Adrenal gland (tissue), 12 donors: Measurements from ENCODE around the gene LRRC75A. TPM values are rescaled to one million over a fixed set of nuclear protein-coding genes. Genes with fewer than 3 reads are reported as not detected.
"Not testable (repeated sequence)": the region's sequence is repeated elsewhere in the genome, so short reads cannot be mapped to it uniquely, and the experiment has no call there.

ENCODE experiments used
- DNase-seq, 7 donors: peaks; one replicate each; pipeline ENCODE4 v3.0.0-alpha.2; 2019 to 2020
- H3K27ac ChIP-seq, 5 donors: fragments of 200-600 bp; sonication (generic) in 4 of 5; 1 replicate in 3 of 5; 2 replicates in 2 of 5; pipeline versions ENCODE4 v1.5.1 to v1.8.0; 2016 to 2020; ENCODE audit warnings: mild to moderate bottlenecking in 1 of 5
- H3K27me3 ChIP-seq: fragments of 200-600 bp; 2 replicates; pipeline ENCODE4 v1.8.0; 2021
- H3K36me3 ChIP-seq, 2 donors: fragments of 200-600 bp; replicated peaks in 1 of 2; 1 replicate in 1 of 2; 2 replicates in 1 of 2; pipeline versions ENCODE4 v1.5.1 to v1.8.0; 2018 to 2022
- H3K4me1 ChIP-seq, 2 donors: fragments of 200-600 bp; replicated peaks in 1 of 2; 1 replicate in 1 of 2; 2 replicates in 1 of 2; pipeline versions ENCODE4 v1.5.1 to v1.8.0; 2018 to 2021
- H3K4me3 ChIP-seq, 4 donors: fragments of 200-600 bp; sonication (generic) in 3 of 4; one replicate each; pipeline ENCODE4 v1.5.1; 2016 to 2018
- H3K9me3 ChIP-seq, 3 donors: fragments of 200-600 bp; sonication (generic) in 1 of 3; replicated peaks in 1 of 3; 1 replicate in 2 of 3; 2 replicates in 1 of 3; pipeline versions ENCODE4 v1.5.1 to v1.8.0; 2016 to 2021
- CTCF ChIP-seq, 6 experiments: fragments of 450-650 bp in 4 of 6; fragments of 200-600 bp in 2 of 6; sonication (generic) in 1 of 6; IDR thresholded peaks; 1 replicate in 5 of 6; 2 replicates in 1 of 6; pipeline versions ENCODE4 v1.5.1 to v1.8.0; 2016 to 2021; ENCODE audit warnings: antibody characterized with exemption in 6 of 6, mild to moderate bottlenecking in 2 of 6, moderate library complexity in 1 of 6
- POLR2A ChIP-seq, 2 donors: fragments of 450-650 bp; IDR thresholded peaks; one replicate each; pipeline ENCODE4 v1.6.1; 2017; ENCODE audit warnings: antibody characterized with exemption in 2 of 2, mild to moderate bottlenecking in 2 of 2, moderate library complexity in 1 of 2
- WGBS, 4 donors: extraction: QIAGEN DNeasy Blood & Tissue Kit in 2 of 4; methylation state at CpG; one replicate each; pipeline versions ENCODE4 v1.1.5 to v1.1.7; 2013 to 2017; 5-methylcytosine and 5-hydroxymethylcytosine counted together
- intact Hi-C, 2 donors: fragments of 100-400 bp; cut with DNase I; formaldehyde crosslinking; loops; one replicate each; pipeline versions ENCODE4 v1.14.1 to v1.15.0; 2022 to 2023
- polyA plus RNA-seq, 3 donors: library from polyadenylated mRNA; stranded (reverse); fragments of 200-250 nt in 2 of 3; fragments of 350-450 nt in 1 of 3; fragmentation: Illumina TruSeq in 1 of 3; extraction: RNeasy Lipid Tissue Mini Kit (QIAGEN cat#74804) in 1 of 3; gene quantifications; one replicate each; pipeline ENCODE4 v1.2.3, GENCODE V29; 2013 to 2014
- total RNA-seq, 9 donors: library from RNA; depleted of rRNA in 4 of 9; stranded (reverse); fragments of >200 nt in 4 of 9; fragments of 120-200 nt in 1 of 9; fragmentation: NEBNext Ultra II Directional in 1 of 9; extraction: Animal tissue kit (Norgen Biotek cat#: 25700) in 1 of 9; gene quantifications; one replicate each; pipeline versions ENCODE4 v1.1.0 to v1.2.4, GENCODE V29; 2013 to 2023
- donor health status: healthy with polysubstance abuse.
- donor health status: Bipolar disorder and iron deficiency.
- donor health status: DM: yes; HTN: yes; CAD: no.
- donor health status: DM: no; HTN: no; CAD: no.
- donor health status: DM: no; HTN: no; CAD: no.
- donor health status: DM: yes; HTN: yes; CAD: no.

Gene LRRC75A
- total and polyA plus RNA-seq, 12 donors = 7.4 to 49.2 (median 25.5) TPM

DNA sequence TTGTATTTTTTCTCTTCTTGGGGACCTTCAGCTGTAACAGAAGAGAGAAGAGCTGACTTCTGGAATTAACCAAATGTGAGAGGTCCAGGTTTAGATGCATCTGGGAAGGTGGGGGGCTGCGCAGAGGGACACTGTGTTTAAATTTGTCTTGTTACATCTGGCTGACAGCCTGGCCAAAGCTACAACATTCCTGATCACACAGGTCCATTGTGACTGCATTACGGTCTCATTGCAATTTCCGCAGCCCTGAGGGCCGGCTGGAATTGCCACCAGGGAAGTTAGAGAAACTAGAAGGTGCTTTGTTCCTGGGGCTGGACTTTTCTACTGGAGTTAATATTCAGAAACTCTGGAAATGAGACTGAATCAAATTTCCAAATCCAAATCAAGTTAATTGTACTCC, 37.9 kb upstream of the LRRC75A start:
- Histone ChIP-seq H3K36me3 (no peaks in the 10 kb centered on the region), H3K27me3 (no peaks in the 10 kb centered on the region), H3K27ac (no peak overlapping the region), H3K4me1 (no peaks in the 10 kb centered on the region), H3K9me3 (no peaks in the 10 kb centered on the region), H3K4me3 (no peak overlapping the region)
- intact Hi-C loops = loop anchor here (10.0 kb wide), 2 partner anchors 55 to 165 kb away; no protein-coding TSS in a partner anchor
- DNase-seq = peak in 1 of 7 donors; percentile 20
- TF ChIP-seq POLR2A (IDR thresholded peaks at IDR 0.05) (no peak), CTCF (IDR thresholded peaks at IDR 0.05) (no peak)
- WGBS, 4 donors = 80 to 92% (median 89%) methylated on average over 3 to 4 of the region's 4 CpGs

DNA sequence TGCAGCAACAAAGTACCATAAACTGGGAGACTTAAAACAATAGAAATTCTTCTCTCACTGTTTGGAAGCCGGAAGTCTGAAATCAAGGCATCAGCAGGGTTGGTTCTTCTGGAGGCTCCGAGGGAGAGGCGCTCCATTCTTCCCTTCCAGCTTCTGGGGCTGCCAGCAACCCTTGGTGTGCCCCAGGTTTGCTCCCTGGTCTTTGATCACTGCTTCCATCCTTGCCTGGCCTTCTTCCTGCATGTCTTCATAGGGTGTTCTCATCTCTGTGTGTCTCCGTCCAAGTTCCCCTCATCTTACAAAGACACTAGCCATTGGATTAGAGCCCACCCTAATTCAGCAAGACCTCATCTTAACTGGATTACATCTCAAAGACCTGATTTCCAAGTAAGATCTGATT, 35.3 kb upstream of the LRRC75A start:
- H3K36me3 ChIP-seq = no peaks in the 10 kb centered on the region
- H3K9me3 ChIP-seq = no peaks in the 10 kb centered on the region
- H3K4me1 ChIP-seq = no peaks in the 10 kb centered on the region
- H3K4me3 ChIP-seq = no peak overlapping the region
- no peak overlapping the region for H3K27ac ChIP-seq
- 80 to 92% (median 83%) methylated on average over 4 of the region's 4 CpGs for WGBS, 4 donors
- no peaks in the 10 kb centered on the region for H3K27me3 ChIP-seq
- TF ChIP-seq POLR2A (IDR thresholded peaks at IDR 0.05) (no peak), CTCF (IDR thresholded peaks at IDR 0.05) (no peak)
- intact Hi-C loops = loop anchor here in 1 of 2 donors (10.0 kb wide), 1 partner anchor 162 kb away; no protein-coding TSS in a partner anchor
- no peak for DNase-seq

GRCh38 chr17:16525556-16525955, 33.6 kb upstream of the LRRC75A start:
- H3K4me3 ChIP-seq, H3K27me3 ChIP-seq, H3K36me3 ChIP-seq, H3K9me3 ChIP-seq, H3K27ac ChIP-seq, H3K4me1 ChIP-seq: not testable (repeated sequence)
- intact Hi-C loops = loop anchor here in 1 of 2 donors (10.0 kb wide), 1 partner anchor 161 kb away; no protein-coding TSS in a partner anchor
- WGBS, 4 donors = 82 to 96% (median 86%) methylated on average over 6 of the region's 6 CpGs
- DNase-seq = peak in 1 of 7 donors; percentile 43

DNA sequence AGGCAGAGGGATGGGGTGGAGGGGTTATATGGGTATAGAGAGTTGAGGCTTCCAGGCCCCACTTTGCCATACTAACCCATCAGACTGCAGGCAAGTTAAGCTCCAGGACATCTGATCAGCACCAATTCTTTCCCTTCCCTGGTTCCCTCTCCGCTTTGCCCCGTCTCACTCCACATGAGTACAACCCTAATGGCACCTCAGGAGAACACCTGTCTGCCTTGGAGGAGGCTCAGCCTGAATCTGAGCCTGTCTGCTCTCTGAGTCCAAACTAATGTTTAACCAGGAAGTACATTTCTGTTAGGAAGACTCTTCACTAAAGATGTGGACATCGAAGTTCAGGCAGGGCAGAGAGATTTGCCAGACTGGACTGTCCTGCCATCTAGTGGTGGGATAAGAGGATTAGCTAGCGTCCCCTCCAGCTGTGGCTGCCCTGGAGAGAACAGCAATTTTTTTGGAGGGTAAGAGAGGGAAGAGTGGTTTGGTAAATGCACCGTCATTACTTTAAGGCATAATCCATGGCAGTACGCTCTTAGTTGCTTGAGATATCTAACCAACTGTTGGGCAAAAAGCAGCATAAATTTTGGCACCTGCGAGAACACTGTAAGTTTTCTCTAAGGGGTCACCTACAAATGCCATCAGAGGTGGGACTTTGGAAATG, 29.2 kb upstream of the LRRC75A start:
- DNase-seq = peak; percentile 79 to 92 (median 85)
- H3K9me3 ChIP-seq = no peaks in the 10 kb centered on the region
- no peaks in the 10 kb centered on the region for H3K27me3 ChIP-seq
- H3K27ac ChIP-seq = peak overlapping the region in 1 of 5 donors; percentile 67
- TF ChIP-seq POLR2A (IDR thresholded peaks at IDR 0.05) (no peak), CTCF (IDR thresholded peaks at IDR 0.05) (peak; percentile 90 to 98 (median 96))
- H3K4me1 ChIP-seq = peaks cover 5 to 11% of the 10 kb centered on the region in 2 donors
- no peak overlapping the region for H3K4me3 ChIP-seq
- WGBS, 4 donors = 26 to 33% (median 32%) methylated on average over 7 of the region's 7 CpGs
- intact Hi-C loops = loop anchor here (2.0 to 10.0 kb wide), 4 partner anchors 60 to 156 kb away; no protein-coding TSS in a partner anchor
- no peaks in the 10 kb centered on the region for H3K36me3 ChIP-seq

DNA sequence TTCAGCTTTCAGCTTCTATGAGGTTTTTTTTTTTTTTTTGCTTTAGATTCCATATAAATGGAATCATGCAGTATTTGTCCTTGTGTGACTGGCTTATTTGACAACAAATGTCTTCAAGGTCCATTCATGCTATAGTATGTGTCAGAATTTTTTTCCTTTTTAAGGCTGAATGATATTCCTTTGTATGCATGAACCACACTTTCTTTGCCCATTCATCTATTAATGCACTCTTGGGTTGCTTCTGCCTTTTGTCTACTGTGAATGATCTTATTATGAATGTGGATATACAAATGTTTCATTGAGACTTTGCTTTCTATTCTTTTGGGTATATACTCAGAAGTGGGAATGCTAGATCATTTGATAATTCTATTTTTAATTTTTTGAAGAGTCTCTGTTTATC, 27.0 kb upstream of the LRRC75A start:
- Histone ChIP-seq H3K27ac (no peak overlapping the region), H3K36me3 (no peaks in the 10 kb centered on the region), H3K4me3 (no peak overlapping the region), H3K9me3 (no peaks in the 10 kb centered on the region), H3K27me3 (no peaks in the 10 kb centered on the region), H3K4me1 (peaks cover 5 to 11% of the 10 kb centered on the region in 2 donors)
- no peak for DNase-seq
- TF ChIP-seq POLR2A (IDR thresholded peaks at IDR 0.05) (no peak), CTCF (IDR thresholded peaks at IDR 0.05) (no peak)
- intact Hi-C loops = loop anchor here in 1 of 2 donors (10.0 kb wide), 1 partner anchor 144 kb away; no protein-coding TSS in a partner anchor
